Effector memory CD4-positive, alpha-beta T cell (primary cell): ENCODE results near the gene AFDN.
A peak's percentile ranks its signal among the peaks of the same experiment; 100 is the strongest.

Experiments used
- DNase-seq, 3 donors: peaks; one replicate each; pipeline ENCODE4 v3.0.0-alpha.2; 2020
- H3K27ac ChIP-seq: 2 replicates; pipeline ENCODE4 v1.7.0; 2013; ENCODE audit warnings: mild to moderate bottlenecking, low read length, moderate library complexity; ENCODE audit not compliant: insufficient read depth, poor library complexity, severe bottlenecking
- H3K27me3 ChIP-seq: replicated peaks from 2 replicates; pipeline ENCODE4 v1.7.0; 2013; ENCODE audit warnings: mild to moderate bottlenecking, low read length; ENCODE audit not compliant: insufficient read depth, control insufficient read depth, poor library complexity, severe bottlenecking
- H3K36me3 ChIP-seq: 2 replicates; pipeline ENCODE4 v1.7.0; 2013; ENCODE audit warnings: mild to moderate bottlenecking, low read length, moderate library complexity; ENCODE audit not compliant: control insufficient read depth, insufficient read depth
- H3K4me1 ChIP-seq: 2 replicates; pipeline ENCODE4 v1.7.0; 2013; ENCODE audit warnings: low read length, mild to moderate bottlenecking; ENCODE audit not compliant: control insufficient read depth, insufficient read depth, poor library complexity, severe bottlenecking
- H3K4me3 ChIP-seq: 2 replicates; pipeline ENCODE4 v1.7.0; 2013; ENCODE audit warnings: low read length, low read depth, mild to moderate bottlenecking; ENCODE audit not compliant: insufficient read depth, poor library complexity, severe bottlenecking
- H3K9me3 ChIP-seq: 2 replicates; pipeline ENCODE4 v1.7.0; 2013; ENCODE audit warnings: mild to moderate bottlenecking, low read length, moderate library complexity; ENCODE audit not compliant: control insufficient read depth

The AFDN gene

DNA sequence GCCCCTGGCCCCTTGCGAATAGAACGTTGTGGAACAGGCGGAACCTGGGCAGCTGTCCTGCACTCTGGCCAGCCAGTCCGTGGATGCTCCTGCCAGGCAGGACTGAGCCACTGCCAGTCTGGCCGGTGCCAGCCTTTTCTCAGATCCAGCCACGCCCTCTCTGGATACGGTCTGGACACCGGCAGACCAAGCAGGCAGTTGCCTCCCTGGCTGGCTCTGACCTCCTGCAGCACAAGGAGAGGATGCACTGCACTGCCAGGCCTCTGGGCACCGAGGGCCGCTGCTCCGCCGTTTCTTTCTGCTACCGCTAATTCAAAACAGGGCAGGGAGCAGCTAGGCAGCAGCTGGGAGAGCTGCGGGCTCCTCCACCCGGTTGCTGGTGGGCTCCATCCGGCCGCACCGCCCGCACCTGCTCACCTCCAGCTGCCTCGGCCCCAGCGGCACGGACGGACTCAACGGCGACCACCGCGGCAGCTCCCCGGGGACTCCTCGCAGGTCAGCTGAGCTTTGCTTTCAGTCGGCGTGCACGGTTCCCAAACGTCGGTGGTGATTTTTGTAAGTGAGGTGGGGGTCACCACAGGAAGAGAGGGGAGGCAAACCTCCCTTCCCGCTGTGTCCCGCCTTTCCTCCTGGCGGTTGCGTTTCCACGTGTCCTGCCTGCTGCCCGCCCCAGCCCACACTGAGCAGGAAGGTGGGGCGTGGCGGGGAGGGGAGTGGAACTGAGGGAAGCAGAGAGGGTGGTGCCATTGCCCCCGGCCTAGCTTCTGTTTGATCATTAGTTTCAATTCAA lies 30.3 kb upstream of the AFDN start:
- peak overlapping the region; percentile 33 for H3K4me3 ChIP-seq
- DNase-seq: no peak
- peaks cover 7% of the 10 kb centered on the region for H3K4me1 ChIP-seq
- no peaks in the 10 kb centered on the region for H3K36me3 ChIP-seq
- H3K27me3 ChIP-seq: peaks cover 8% of the 10 kb centered on the region
- H3K9me3 ChIP-seq: no peaks in the 10 kb centered on the region
- no peak overlapping the region for H3K27ac ChIP-seq

DNA sequence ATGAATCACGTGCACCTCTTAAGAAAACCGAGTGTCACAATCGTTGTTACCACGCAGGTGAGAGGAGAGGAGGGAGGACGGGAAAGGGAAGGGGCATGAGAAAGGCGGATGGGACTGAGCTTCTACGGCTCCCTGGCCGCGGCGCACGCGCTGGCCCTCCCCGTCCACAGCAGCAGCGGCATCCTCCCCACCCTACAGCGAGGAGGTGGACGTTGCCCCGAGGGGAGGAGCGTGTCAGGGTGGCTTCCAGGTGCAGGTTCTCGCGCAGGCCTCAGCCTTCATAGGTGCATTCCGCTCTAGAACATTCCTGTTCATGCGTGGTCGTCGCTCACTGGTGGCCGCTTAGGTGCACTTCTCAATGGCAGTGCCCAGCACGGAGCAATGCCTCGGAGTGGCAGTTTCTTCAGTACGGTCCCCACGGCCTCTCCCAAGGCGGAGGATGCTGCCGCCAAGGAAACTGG lies 29.7 kb upstream of the AFDN start:
- no peak for DNase-seq
- no peaks in the 10 kb centered on the region for H3K36me3 ChIP-seq
- H3K9me3 ChIP-seq: no peaks in the 10 kb centered on the region
- peaks cover 8% of the 10 kb centered on the region for H3K27me3 ChIP-seq
- H3K4me1 ChIP-seq: peaks cover 7% of the 10 kb centered on the region
- H3K27ac ChIP-seq: no peak overlapping the region
- H3K4me3 ChIP-seq: peak overlapping the region; percentile 33

DNA sequence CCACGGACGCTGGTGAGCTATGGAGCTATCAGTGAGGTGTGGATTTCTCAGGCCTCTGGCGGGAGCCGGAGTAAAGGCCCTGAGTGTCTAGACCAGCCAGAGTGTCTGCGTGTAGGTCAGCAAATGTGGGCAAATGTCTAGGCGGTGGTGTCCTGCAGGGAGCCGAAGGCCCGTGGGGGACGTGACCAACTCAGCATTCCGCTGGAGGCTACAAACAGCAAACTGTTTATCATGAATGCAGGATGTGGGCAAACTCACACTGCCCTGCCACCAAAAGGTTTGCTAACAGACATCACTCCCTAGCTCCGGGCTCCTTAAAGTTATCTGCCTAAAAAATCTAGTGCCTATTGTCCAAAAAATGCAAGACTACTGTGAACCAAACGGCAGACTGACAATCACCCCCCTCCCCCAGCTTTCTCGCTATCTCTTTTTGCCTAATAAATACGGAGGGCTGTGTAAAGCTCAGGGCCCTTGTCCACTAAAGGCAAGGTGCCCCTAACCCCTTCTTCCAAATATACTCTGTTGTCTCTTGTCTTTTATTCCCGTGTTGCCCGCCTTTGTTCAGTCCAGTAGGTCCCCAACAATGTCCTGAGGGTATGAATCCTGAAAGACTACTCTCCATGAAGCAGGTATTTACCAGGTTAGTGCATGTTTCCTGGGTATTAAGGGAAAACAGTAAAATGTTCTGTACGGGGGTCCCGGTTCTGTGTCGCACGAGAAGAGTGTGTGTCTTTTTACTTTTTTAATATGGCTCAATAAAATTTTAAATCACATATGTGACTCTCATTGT lies 29.0 kb upstream of the AFDN start:
- no peaks in the 10 kb centered on the region for H3K9me3 ChIP-seq
- no peaks in the 10 kb centered on the region for H3K36me3 ChIP-seq
- H3K27me3 ChIP-seq: peaks cover 8% of the 10 kb centered on the region
- H3K27ac ChIP-seq: no peak overlapping the region
- H3K4me3 ChIP-seq: no peak overlapping the region
- no peak for DNase-seq
- H3K4me1 ChIP-seq: peaks cover 7% of the 10 kb centered on the region

DNA sequence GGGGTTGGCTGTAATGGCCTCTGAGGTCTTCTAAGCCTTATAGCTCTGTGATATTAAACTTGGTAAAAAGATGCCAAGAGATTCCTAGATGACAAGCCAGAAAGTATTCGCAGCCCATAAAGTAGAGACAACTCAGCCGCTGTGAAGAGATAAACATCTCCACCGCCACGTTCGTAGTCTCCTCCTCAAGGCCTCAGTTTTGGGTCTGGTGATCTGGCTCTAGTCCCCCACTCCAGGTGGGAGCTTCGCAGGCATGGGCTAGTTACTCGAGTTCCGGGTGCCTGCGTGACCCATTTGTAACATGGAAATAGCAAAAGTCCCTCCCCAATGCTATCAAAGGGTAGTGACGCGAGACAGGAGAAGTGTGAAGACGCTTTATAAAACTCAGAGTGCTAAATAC lies 28.3 kb upstream of the AFDN start:
- no peak for DNase-seq
- Histone ChIP-seq H3K9me3 (no peaks in the 10 kb centered on the region), H3K4me1 (peaks cover 7% of the 10 kb centered on the region), H3K27me3 (peaks cover 8% of the 10 kb centered on the region), H3K36me3 (no peaks in the 10 kb centered on the region), H3K4me3 (no peak overlapping the region), H3K27ac (no peak overlapping the region)

- Histone ChIP-seq H3K9me3 (no peaks in the 10 kb centered on the region), H3K4me1 (peaks cover 7% of the 10 kb centered on the region), H3K4me3 (no peak overlapping the region), H3K36me3 (no peaks in the 10 kb centered on the region), H3K27ac (no peak overlapping the region), H3K27me3 (peaks cover 8% of the 10 kb centered on the region)
- DNase-seq: no peak
Measured at GRCh38 chr6:167799033-167799821, 27.5 kb upstream of the AFDN start.

- Histone ChIP-seq H3K27ac (no peak overlapping the region), H3K27me3 (peaks cover 7% of the 10 kb centered on the region), H3K4me3 (no peak overlapping the region), H3K4me1 (peaks cover 7% of the 10 kb centered on the region), H3K36me3 (no peaks in the 10 kb centered on the region), H3K9me3 (no peaks in the 10 kb centered on the region)
- no peak for DNase-seq
Measured at GRCh38 chr6:167800549-167800948, 26.2 kb upstream of the AFDN start.

- Histone ChIP-seq H3K27ac (no peak overlapping the region), H3K4me3 (no peak overlapping the region), H3K36me3 (no peaks in the 10 kb centered on the region), H3K27me3 (peaks cover under 1% of the 10 kb centered on the region), H3K9me3 (no peaks in the 10 kb centered on the region), H3K4me1 (peaks cover 3% of the 10 kb centered on the region)
- no peak for DNase-seq
Measured at GRCh38 chr6:167801263-167801662, 25.4 kb upstream of the AFDN start.

- Histone ChIP-seq H3K4me3 (no peak overlapping the region), H3K27me3 (no peaks in the 10 kb centered on the region), H3K27ac (no peak overlapping the region), H3K4me1 (no peaks in the 10 kb centered on the region), H3K9me3 (no peaks in the 10 kb centered on the region), H3K36me3 (no peaks in the 10 kb centered on the region)
- DNase-seq: no peak
Measured at GRCh38 chr6:167802339-167802738, 24.4 kb upstream of the AFDN start.

DNA sequence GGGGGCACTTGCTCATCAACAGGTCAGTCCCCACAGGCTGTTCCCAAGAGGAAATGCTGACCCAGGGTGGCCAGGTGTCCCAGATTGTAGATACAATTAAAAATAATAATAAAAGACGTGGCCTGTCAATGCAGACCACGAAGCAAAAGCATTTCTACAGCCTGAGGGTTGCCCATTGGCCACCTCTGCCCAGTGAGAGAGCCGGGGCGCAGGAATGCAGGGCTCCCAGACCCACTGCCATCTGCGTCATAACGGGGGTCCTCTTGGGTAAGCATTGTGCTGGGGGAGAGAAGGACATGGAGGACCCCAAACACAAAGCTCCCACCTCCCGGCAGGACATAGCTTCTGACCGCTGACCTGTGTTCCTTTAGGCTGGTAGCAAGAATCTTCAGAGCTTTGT lies 22.9 kb upstream of the AFDN start:
- Histone ChIP-seq H3K27ac (no peak overlapping the region), H3K9me3 (no peaks in the 10 kb centered on the region), H3K27me3 (no peaks in the 10 kb centered on the region), H3K36me3 (no peaks in the 10 kb centered on the region), H3K4me1 (no peaks in the 10 kb centered on the region), H3K4me3 (no peak overlapping the region)
- no peak for DNase-seq
